Measurements from ENCODE around the gene ATP8B1.

- TF ChIP-seq CTCF (IDR thresholded peaks at IDR 0.05; ENCODE audit: insufficient read depth, low read length), result no peak
- no peak for TF ChIP-seq REST (IDR thresholded peaks at IDR 0.05; ENCODE audit: insufficient replicate concordance, low read depth)
- TF ChIP-seq POLR2AphosphoS5 (IDR thresholded peaks at IDR 0.05; ENCODE audit: low read depth), result no peak
- TF ChIP-seq SPI1 (IDR thresholded peaks at IDR 0.05; ENCODE audit: borderline replicate concordance, low read depth), result no peak
Measured at GRCh38 chr18:57629422-57629821, 173.7 kb downstream of the ATP8B1 start.
